ENCODE results near the gene TAGLN. TPM values are rescaled to one million over a fixed set of nuclear protein-coding genes. Genes with fewer than 3 reads are reported as not detected.
A peak's percentile ranks its signal among the peaks of the same experiment; 100 is the strongest.

TAGLN gene
- total and polyA plus RNA-seq, 9 of the 15 experiments (the other 6 are each of a cell fraction or from before 2014, with no cell fraction given): 0.21 to 4.9 (median 1.1) TPM

DNA sequence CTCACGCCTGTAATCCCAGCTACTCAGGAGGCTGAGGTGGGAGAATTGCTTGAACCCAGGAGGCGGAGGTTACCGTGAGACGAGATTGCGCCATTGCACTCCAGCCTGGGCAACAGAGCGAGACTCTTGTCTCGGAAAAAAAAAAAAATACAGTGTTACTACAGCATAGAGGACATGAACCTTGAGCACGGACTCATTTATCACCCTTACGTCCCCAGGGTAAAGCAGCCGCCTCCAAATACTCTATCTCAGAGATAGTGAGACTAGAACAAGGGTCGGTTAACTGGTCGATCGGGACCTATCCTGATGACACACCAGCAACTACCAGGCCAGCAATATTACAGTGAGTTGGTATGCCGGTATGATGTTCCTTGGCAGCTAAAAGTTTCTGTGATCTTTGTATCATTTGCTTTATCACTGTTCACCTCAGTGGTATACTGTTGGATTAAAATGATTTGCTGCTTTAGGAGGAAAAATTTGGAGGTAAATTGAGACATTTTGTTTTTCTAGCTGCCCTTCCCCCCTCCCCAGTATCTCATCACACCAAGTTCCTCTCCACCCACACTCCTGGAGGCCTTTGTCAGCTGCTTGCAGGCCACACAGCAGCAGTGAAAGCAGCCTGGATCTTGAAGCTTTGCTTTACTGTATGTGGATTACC, 27.6 kb upstream of the TAGLN start (continued):
- TF ChIP-seq, protein P1, sequence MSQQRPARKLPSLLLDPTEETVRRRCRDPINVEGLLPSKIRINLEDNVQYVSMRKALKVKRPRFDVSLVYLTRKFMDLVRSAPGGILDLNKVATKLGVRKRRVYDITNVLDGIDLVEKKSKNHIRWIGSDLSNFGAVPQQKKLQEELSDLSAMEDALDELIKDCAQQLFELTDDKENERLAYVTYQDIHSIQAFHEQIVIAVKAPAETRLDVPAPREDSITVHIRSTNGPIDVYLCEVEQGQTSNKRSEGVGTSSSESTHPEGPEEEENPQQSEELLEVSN (IDR thresholded peaks at IDR 0.05; ENCODE audit: borderline replicate concordance in 1 of 2, extremely low read depth in 1 of 2, insufficient read depth in 1 of 2, insufficient read length in 1 of 2, low read depth in 1 of 2, low read length in 1 of 2, poor library complexity in 1 of 2, severe bottlenecking in 1 of 2): no peak
- TF ChIP-seq CBFA2T3 (IDR thresholded peaks at IDR 0.05) (peak; percentile 86), TRIM24 (IDR thresholded peaks at IDR 0.05) (peak; percentile 43; a peak in 2 of 4 replicates), EGR1 (conservative IDR thresholded peaks at IDR 0.05) (peak; percentile 95), CEBPB (tag; IDR thresholded peaks at IDR 0.05) (peak; percentile 86), SMARCE1 (IDR thresholded peaks at IDR 0.05) (peak; percentile 62; the same call in 1 of the 2 replicates), NFYB (IDR thresholded peaks at IDR 0.05; ENCODE audit: extremely low read depth, insufficient read length) (no peak), SOX6 (IDR thresholded peaks at IDR 0.05) (0 out of 2 replicates have a peak, but pooled peaks have one; percentile 21), ELF4 (CRISPR knock-in tag; IDR thresholded peaks at IDR 0.05) (no peak), HNRNPL (IDR thresholded peaks at IDR 0.05; ENCODE audit: low read depth, low read length) (no peak), NCOR1 (IDR thresholded peaks at IDR 0.05) (peak; percentile 66), POLR2G (IDR thresholded peaks at IDR 0.05; ENCODE audit: low read depth, low read length) (0 out of 2 replicates have a peak, but pooled peaks have one; percentile 35)
- TF ChIP-seq, protein P2, sequence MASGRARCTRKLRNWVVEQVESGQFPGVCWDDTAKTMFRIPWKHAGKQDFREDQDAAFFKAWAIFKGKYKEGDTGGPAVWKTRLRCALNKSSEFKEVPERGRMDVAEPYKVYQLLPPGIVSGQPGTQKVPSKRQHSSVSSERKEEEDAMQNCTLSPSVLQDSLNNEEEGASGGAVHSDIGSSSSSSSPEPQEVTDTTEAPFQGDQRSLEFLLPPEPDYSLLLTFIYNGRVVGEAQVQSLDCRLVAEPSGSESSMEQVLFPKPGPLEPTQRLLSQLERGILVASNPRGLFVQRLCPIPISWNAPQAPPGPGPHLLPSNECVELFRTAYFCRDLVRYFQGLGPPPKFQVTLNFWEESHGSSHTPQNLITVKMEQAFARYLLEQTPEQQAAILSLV (tag; IDR thresholded peaks at IDR 0.05): no peak
- TF ChIP-seq, protein P3, sequence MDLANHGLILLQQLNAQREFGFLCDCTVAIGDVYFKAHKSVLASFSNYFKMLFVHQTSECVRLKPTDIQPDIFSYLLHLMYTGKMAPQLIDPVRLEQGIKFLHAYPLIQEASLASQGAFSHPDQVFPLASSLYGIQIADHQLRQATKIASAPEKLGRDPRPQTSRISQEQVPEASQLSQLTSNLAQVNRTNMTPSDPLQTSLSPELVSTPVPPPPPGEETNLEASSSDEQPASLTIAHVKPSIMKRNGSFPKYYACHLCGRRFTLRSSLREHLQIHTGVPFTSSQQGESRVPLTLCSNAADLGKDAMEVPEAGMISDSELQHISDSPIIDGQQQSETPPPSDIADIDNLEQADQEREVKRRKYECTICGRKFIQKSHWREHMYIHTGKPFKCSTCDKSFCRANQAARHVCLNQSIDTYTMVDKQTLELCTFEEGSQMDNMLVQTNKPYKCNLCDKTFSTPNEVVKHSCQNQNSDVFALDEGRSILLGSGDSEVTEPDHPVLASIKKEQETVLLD (IDR thresholded peaks at IDR 0.05): 0 out of 2 replicates have a peak, but pooled peaks have one; percentile 25

Measured in K562 (cell line).